K562 (cell line): ENCODE data around the gene CDKN1C. TPM values are rescaled to one million over a fixed set of nuclear protein-coding genes. Genes with fewer than 3 reads are reported as not detected.

ENCODE experiments used
- ATAC-seq: fragments of 200-7000 bp; cut with Tn5 transposase; 3 replicates; pipeline ENCODE4 v1.9.1; 2020; ENCODE audit warnings: moderate library complexity
- BruUV-seq: library from RNA; stranded (reverse); fragments of 400-500 nt; replicated peaks from 2 replicates; lab custom pipeline; 2021; lab: Mats Ljungman, UMichigan
- CTCF ChIA-PET: fragments of 300-600 bp; formaldehyde crosslinking; extraction: SDS; loops from one replicate; lab custom pipeline; 2021; ENCODE audit warnings: low intra/inter-chr PET ratio; lab: Yijun Ruan, JAX
- POLR2A ChIA-PET: fragments of 300-600, 350-650 bp; sonication (Branson Sonifier 250); formaldehyde crosslinking; extraction: SDS; loops from one replicate; lab custom pipeline; 2021; ENCODE audit warnings: antibody characterized with exemption, inconsistent platforms; lab: Yijun Ruan, JAX
- DNase-seq, 4 experiments: peaks; one replicate each; pipeline versions ENCODE4 v3.0.0 to v3.0.0-alpha.2; 2011 to 2018; ENCODE audit warnings: low spot score in 3 of 4, mixed read lengths in 3 of 4; ENCODE audit errors: extremely low read depth in 1 of 4
- FAIRE-seq: peaks from 2 replicates; lab custom pipeline; 2011; peaks lifted over from hg19 to GRCh38; lab: Jason Lieb, UNC
- H2AFZ ChIP-seq: 2 replicates; pipeline ENCODE4 v1.6.0; 2011; ENCODE audit warnings: low read depth, low read length, control low read depth, inconsistent platforms
- H3K27ac ChIP-seq: fragments of 200-600 bp; 3 replicates; pipeline ENCODE4 v1.8.0; 2011; ENCODE audit warnings: low read depth, mild to moderate bottlenecking, control low read depth, inconsistent platforms, low read length, moderate library complexity, mixed read lengths; ENCODE audit errors: extremely low read depth
- H3K27me3 ChIP-seq, 2 experiments: fragments of 300-600 bp in 1 of 2; 2 replicates in 1 of 2; 3 replicates in 1 of 2; pipeline versions ENCODE4 v1.6.0 to v1.8.0; 2011; ENCODE audit warnings: inconsistent platforms in 2 of 2, low read length in 2 of 2, mild to moderate bottlenecking in 1 of 2, mixed read lengths in 1 of 2, moderate library complexity in 1 of 2; ENCODE audit not compliant: control insufficient read depth in 2 of 2, insufficient read depth in 2 of 2
- H3K36me3 ChIP-seq: fragments of 300-600 bp; 3 replicates; pipeline ENCODE4 v1.8.0; 2011; ENCODE audit warnings: mild to moderate bottlenecking, low read length, inconsistent platforms; ENCODE audit not compliant: control insufficient read depth, insufficient read depth
- H3K4me1 ChIP-seq, 2 experiments: fragments of 200-600 bp in 1 of 2; replicated peaks in 1 of 2; 2 replicates in 1 of 2; 3 replicates in 1 of 2; pipeline versions ENCODE4 v1.5.1 to v1.8.0; 2011; ENCODE audit warnings: inconsistent platforms in 2 of 2, low read length in 2 of 2, mild to moderate bottlenecking in 1 of 2, mixed read lengths in 1 of 2, moderate library complexity in 1 of 2; ENCODE audit not compliant: control insufficient read depth in 2 of 2, insufficient read depth in 2 of 2
- H3K4me2 ChIP-seq: 2 replicates; pipeline ENCODE4 v1.6.1; 2011; ENCODE audit warnings: low read length, control low read depth, inconsistent platforms, mixed read lengths; ENCODE audit not compliant: insufficient read depth
- H3K4me3 ChIP-seq: fragments of 200-600 bp; sonication (generic), shearing (Covaris generic); 2 replicates; pipeline ENCODE4 v1.5.1; 2016; ENCODE audit warnings: control low read depth, inconsistent platforms
- H3K79me2 ChIP-seq: fragments of 200-600 bp; 3 replicates; pipeline ENCODE4 v1.8.0; 2011; ENCODE audit warnings: low read length, inconsistent platforms; ENCODE audit not compliant: control insufficient read depth, insufficient read depth
- H3K9ac ChIP-seq, 2 experiments: 2 replicates each; pipeline versions ENCODE4 v1.6.0 to v1.6.1; 2011; ENCODE audit warnings: low read depth in 2 of 2, low read length in 2 of 2, control low read depth in 1 of 2, inconsistent platforms in 1 of 2, mild to moderate bottlenecking in 1 of 2, mixed read lengths in 1 of 2; ENCODE audit not compliant: insufficient read depth in 1 of 2
- H3K9me1 ChIP-seq: one replicate; pipeline ENCODE4 v1.6.0; 2011; ENCODE audit warnings: inconsistent platforms, mild to moderate bottlenecking, low read length, moderate library complexity; ENCODE audit not compliant: control insufficient read depth, insufficient read depth
- H3K9me3 ChIP-seq: replicated peaks from 2 replicates; pipeline ENCODE4 v1.5.1; 2011; ENCODE audit warnings: low read depth, low read length, inconsistent platforms; ENCODE audit not compliant: control insufficient read depth, insufficient read depth
- H4K20me1 ChIP-seq: replicated peaks from 2 replicates; pipeline ENCODE4 v1.6.1; 2011; ENCODE audit warnings: low read length, inconsistent platforms, mixed read lengths; ENCODE audit not compliant: control insufficient read depth, insufficient read depth
- MEF2D ChIP-seq: conservative IDR thresholded peaks from 2 replicates; pipeline ENCODE4 v1.6.1; 2016; ENCODE audit warnings: low read depth, missing genetic modification characterization, missing compliant biosample characterization
- NFYB ChIP-seq: IDR thresholded peaks from 2 replicates; pipeline ENCODE4 v1.6.1; 2011; ENCODE audit warnings: mild to moderate bottlenecking, moderate library complexity; ENCODE audit not compliant: insufficient read length; ENCODE audit errors: extremely low read depth
- NR4A1 ChIP-seq, 2 experiments: fragments of 250-450 bp in 1 of 2; fragments of 450-650 bp in 1 of 2; sonication (Bioruptor Pico) in 1 of 2; IDR thresholded peaks; 2 replicates each; pipeline versions ENCODE4 v1.4.0 to v1.6.1; 2016 to 2020; ENCODE audit warnings: mild to moderate bottlenecking in 2 of 2, missing compliant biosample characterization in 1 of 2, missing genetic modification characterization in 1 of 2, moderate library complexity in 1 of 2
- RBM22 ChIP-seq: fragments of 200-400 bp; formaldehyde crosslinking; IDR thresholded peaks from 2 replicates; pipeline ENCODE4 v1.6.1; 2018; ENCODE audit warnings: low read length, low read depth; ENCODE audit not compliant: poor library complexity, severe bottlenecking
- SREBF1 ChIP-seq: fragments of 150-350 bp; IDR thresholded peaks from 2 replicates; pipeline ENCODE4 v1.6.1; 2014; ENCODE audit warnings: antibody characterized with exemption, low read depth, low read length, borderline replicate concordance
- TCF7 ChIP-seq: sonication (generic); IDR thresholded peaks from 2 replicates; pipeline ENCODE4 v1.6.1; 2016; ENCODE audit warnings: antibody characterized with exemption, borderline replicate concordance
- WGBS: fragments of 100-300 bp; shearing (Covaris generic); methylation state at CpG from one replicate; pipeline ENCODE4 v1.1.6; 2016; ENCODE audit warnings: low coverage, mixed read lengths; ENCODE audit not compliant: insufficient coverage; ENCODE audit errors: missing lambda C conversion rate; 5-methylcytosine and 5-hydroxymethylcytosine counted together
- in situ Hi-C: fragments of 300-500 bp; cut with MboI; formaldehyde crosslinking; loops from 4 replicates; pipeline ENCODE4 v1.15.0; 2018; ENCODE audit warnings: inconsistent platforms, mixed read lengths
- intact Hi-C: fragments of 100-400 bp; cut with micrococcal nuclease; formaldehyde crosslinking; loops from 2 replicates; pipeline ENCODE4 v1.14.2; 2022
- polyA plus RNA-seq, 8 experiments: library from polyadenylated mRNA; depleted of rRNA in 4 of 8; stranded (reverse) in 5 of 8; unstranded in 3 of 8; fragments of >200 nt; fragmentation: Nextera tagmentation in 2 of 8; fragmentation: Illumina TruSeq in 1 of 8; extraction: Ambion mirVana in 2 of 8; extraction: Trizol in 1 of 8; gene quantifications; 2 replicates each; pipeline versions ENCODE4 v1.2.1 to v1.2.3, GENCODE V29; 2011 to 2014; ENCODE audit warnings: inconsistent platforms in 1 of 8, missing spikeins in 1 of 8
- total RNA-seq, 7 experiments: library from RNA; depleted of rRNA in 6 of 7; stranded (reverse); fragments of >200 nt in 6 of 7; fragmentation: Illumina TruSeq in 2 of 7; extraction: Trizol in 2 of 7; gene quantifications; 2 replicates each; pipeline versions ENCODE4 v1.2.1 to v1.2.3, GENCODE V29; 2011 to 2021; ENCODE audit warnings: low replicate concordance in 1 of 7

CDKN1C gene
- total and polyA plus RNA-seq, 9 of the 15 experiments (the other 6 are each of a cell fraction or from before 2014, with no cell fraction given), result 2.8 to 21.1 (median 9.3) TPM

DNA sequence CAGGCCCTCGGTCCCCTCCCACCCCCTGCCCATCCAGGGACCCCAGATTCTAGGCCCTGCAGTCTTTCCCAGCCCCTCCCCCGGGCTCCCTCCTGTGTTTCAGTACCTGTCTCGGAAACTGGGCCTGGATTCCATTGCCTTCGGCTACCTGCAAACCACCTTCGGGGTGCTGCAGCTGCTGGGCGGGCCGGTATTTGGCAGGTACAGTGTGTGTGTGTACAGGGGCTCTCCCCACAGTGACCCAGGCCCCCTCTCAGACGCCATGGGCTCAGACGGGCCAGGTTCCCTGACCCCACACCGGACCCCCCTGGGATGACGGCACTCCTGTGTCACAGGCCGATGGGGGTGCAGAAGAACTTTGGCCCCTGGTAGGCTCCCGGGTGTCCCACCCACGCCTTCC is 22.6 kb upstream of the CDKN1C start:
- Histone ChIP-seq H3K27ac (no peak overlapping the region), H4K20me1 (no peaks in the 10 kb centered on the region)
- TF ChIP-seq RBM22 (no peak), MEF2D (tag) (no peak), TCF7 (no peak), NFYB (no peak), NR4A1 (CRISPR knock-in tag; IDR thresholded peaks at IDR 0.05) (no peak), NR4A1 (tag; IDR thresholded peaks at IDR 0.05) (no peak), SREBF1 (no peak)
- TF ChIP-seq, all 486 proteins: peak for 0
- H3K9ac ChIP-seq, result no peak overlapping the region
- BruUV-seq, result no TSS peak
- H2AFZ ChIP-seq, result no peak overlapping the region
- no peak overlapping the region for H3K4me3 ChIP-seq
- no peaks in the 10 kb centered on the region for H3K9me3 ChIP-seq
- ChIA-PET POLR2A (no interaction called here), CTCF (no interaction called here)
- intact Hi-C loops (no loop called here), in situ Hi-C loops (no loop called here)
- H3K27me3 ChIP-seq, result no peaks in the 10 kb centered on the region
- H3K9me1 ChIP-seq, result no peaks in the 10 kb centered on the region
- WGBS, result 67% methylated on average over 11 of the region's 14 CpGs
- H3K79me2 ChIP-seq, result no peaks in the 10 kb centered on the region
- H3K4me1 ChIP-seq, result peaks cover 18 to 67% of the 10 kb centered on the region in 2 experiments; a peak in 4 of 5 replicates
- DNase-seq, result no peak
- no peaks in the 10 kb centered on the region for H3K36me3 ChIP-seq
- no peak overlapping the region for H3K4me2 ChIP-seq
- no peak for FAIRE-seq
- ATAC-seq, result no peak
